HG02885 (cell line): ENCODE measurements around the gene CDH15.
"Not testable (repeated sequence)": the region's sequence is repeated elsewhere in the genome, so short reads cannot be mapped to it uniquely, and the experiment has no call there.

Source experiments
- ATAC-seq: cut with Tn5 transposase; IDR thresholded peaks from one replicate; pipeline ENCODE4 v1.9.1; 2021; ENCODE audit warnings: mild to moderate bottlenecking; ENCODE audit not compliant: unreplicated experiment, poor library complexity

The CDH15 gene

GRCh38 chr16:89185887-89186592 lies 14.5 kb downstream of the CDH15 start:
- ATAC-seq, result not testable (repeated sequence)

GRCh38 chr16:89186593-89187031 lies 15.1 kb downstream of the CDH15 start:
- ATAC-seq, result not testable (repeated sequence)

DNA sequence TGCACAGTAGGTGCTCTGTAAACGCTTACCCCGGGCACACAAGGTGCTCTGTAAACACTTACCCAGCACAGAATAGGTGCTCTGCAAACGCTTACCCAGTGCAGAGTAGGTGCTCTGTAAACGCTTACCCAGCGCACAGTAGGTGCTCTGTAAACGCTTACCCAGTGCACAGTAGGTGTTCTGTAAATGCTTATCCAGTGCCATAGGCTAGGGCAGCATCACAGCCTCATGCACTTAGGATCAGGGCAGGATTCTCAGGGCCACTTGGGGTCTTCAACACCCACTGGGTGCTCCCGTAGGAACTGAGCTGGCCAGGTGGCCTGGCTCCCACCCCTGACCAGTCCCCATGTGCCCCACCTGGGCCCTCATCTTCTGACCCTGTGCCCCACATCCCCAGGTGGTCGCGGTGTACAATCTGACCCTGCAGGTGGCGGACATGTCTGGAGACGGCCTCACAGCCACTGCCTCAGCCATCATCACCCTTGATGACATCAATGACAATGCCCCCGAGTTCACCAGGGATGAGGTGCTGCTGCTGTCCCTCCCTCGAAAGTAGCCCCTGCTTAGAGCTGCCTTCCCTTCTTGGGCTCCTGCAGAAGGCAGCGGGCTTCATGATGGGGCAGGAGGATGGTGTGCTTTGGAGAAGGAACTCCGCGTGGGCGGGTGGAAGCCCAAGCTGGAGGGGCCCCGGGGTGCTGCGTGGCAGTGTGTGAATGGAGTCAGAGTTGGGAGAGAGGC lies 15.7 kb downstream of the CDH15 start:
- ATAC-seq, result no peak

DNA sequence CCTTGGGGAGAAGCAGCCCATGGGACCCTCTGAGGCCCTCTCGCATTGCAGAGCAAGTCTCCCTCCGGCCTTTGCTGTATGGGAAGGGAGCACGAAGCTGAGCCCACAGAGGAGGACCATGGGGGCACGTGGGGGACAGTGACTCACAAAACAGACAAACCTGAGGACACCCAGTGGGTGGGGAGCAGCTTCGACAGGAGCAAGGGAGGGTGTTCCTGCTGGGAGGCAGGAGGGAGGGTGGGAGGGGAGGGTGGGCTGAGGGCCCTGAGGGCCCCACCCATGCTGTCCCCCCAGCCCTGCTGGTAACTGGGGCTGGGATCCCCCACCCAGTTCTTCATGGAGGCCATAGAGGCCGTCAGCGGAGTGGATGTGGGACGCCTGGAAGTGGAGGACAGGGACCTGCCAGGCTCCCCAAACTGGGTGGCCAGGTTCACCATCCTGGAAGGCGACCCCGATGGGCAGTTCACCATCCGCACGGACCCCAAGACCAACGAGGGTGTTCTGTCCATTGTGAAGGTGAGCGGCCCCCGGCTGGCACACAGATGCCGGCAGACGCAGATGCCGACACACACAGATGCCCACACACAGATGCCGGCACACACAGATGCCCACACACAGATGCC lies 16.3 kb downstream of the CDH15 start:
- no peak for ATAC-seq

DNA sequence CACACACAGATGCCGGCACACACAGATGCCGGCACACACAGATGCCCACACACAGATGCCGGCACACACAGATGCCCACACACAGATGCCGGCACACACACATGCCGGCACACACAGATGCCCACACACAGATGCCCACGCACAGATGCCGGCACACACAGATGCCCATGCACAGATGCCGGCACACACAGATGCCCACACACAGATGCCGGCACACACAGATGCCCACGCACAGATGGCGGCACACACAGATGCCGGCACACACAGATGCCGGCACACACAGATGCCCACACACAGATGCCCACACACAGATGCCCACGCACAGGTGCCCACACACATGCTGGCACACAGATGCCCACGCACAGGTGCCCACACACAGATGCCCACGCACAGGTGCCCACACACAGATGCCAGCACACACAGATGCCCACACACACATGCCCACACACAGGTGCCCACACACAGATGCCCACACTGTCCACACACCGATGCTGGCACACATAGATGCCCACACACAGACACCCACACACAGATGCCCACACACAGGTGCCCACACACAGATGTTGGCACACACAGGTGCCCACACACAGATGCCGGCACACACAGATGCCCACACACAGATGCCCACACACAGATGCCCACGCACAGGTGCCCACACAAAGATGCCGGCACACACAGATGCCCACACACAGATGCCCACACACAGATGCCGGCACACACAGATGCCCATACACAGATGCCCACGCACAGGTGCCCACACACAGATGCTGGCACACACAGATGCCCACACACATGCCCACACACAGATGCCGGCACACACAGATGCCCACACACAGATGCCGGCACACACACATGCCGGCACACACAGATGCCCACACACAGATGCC lies 17.2 kb downstream of the CDH15 start:
- not testable (repeated sequence) for ATAC-seq

- ATAC-seq, result no peak
These were observed 17.9 kb downstream of the CDH15 start for GRCh38 chr16:89189358-89190025.

DNA sequence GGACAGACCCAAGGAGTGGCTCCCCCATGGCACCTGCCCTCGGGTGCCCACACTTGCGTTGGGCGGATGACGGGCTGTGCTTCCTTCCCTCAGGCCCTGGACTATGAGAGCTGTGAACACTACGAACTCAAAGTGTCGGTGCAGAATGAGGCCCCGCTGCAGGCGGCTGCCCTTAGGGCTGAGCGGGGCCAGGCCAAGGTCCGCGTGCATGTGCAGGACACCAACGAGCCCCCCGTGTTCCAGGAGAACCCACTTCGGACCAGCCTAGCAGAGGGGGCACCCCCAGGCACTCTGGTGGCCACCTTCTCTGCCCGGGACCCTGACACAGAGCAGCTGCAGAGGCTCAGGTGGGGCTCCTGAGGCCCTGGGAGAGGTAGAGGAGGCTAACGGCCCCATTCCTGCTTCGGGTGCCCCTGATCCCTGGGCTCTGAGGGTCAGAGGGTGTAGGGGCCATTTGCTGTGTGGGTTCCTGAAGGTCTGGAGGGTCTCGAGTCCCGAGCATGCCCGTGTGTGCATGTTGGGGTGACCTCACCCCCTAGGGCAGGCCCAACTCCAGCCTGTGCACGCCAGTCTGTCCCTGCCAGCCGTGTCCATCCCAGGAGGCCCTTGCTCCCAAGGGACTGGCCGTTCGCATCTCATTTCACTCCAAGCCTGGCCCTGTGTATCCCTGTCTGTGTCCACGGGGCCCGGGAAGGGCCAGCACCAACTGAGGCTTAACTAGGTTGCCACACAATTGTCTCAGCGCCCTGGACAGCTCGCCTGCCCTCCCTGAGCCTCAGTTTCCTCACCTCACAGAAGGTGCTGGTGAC lies 18.8 kb downstream of the CDH15 start:
- no peak for ATAC-seq

- ATAC-seq, result no peak
These were observed 19.7 kb downstream of the CDH15 start for GRCh38 chr16:89191033-89191900.

DNA sequence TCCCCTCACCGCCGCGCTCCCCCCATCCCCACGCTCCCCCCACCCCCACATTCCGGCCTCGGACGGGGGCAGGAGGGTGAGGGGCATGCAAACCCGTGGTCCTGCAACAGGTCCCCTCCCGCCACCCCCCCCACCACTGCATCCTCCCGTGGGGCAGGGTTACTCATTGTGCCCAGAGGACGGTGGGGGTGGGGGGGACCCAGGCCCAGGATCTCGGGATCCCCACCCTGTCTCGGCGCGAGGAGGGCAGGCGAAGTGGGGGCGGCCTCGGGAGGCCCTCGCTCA lies 20.3 kb downstream of the CDH15 start:
- no peak for ATAC-seq

- peak; percentile 38 for ATAC-seq
These were observed 20.8 kb downstream of the CDH15 start for GRCh38 chr16:89192186-89192955.

- ATAC-seq, result no peak
These were observed 21.5 kb downstream of the CDH15 start for GRCh38 chr16:89192956-89193575.

GRCh38 chr16:89193576-89194293 lies 22.2 kb downstream of the CDH15 start:
- ATAC-seq, result no peak

DNA sequence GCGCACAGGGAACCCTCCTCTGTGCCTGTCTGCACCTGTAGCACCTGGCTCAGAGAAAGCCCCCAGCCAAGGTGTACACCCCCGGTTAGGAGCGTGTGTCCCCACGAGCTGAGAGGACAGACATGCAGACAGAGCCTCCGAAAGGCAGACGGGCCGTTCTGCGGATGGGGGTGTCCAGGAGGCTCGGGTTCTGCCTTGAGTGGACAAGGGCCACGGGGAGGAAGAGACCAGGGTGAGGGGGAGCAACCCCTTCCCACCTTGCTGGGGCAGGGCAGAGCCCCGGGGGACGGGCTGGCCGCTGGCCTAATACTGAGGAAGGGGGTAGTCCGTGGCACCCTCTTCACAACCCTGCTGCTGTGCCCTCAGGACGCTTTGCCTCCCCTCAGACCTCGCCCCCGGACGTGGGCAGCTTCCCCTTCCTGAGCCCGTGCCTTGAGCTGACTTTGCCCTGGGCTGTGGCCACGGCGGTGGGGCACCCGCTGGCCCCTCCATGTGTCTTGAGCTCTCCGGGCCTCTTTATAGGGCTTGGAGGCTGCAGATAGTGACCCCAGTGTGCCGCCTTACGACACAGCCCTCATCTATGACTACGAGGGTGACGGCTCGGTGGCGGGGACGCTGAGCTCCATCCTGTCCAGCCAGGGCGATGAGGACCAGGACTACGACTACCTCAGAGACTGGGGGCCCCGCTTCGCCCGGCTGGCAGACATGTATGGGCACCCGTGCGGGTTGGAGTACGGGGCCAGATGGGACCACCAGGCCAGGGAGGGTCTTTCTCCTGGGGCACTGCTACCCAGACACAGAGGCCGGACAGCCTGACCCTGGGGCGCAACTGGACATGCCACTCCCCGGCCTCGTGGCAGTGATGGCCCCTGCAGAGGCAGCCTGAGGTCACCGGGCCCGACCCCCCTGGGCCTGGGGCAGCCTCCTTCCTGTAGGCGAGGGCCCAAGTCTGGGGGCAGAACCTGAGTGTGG lies 23.1 kb downstream of the CDH15 start:
- ATAC-seq, result no peak

DNA sequence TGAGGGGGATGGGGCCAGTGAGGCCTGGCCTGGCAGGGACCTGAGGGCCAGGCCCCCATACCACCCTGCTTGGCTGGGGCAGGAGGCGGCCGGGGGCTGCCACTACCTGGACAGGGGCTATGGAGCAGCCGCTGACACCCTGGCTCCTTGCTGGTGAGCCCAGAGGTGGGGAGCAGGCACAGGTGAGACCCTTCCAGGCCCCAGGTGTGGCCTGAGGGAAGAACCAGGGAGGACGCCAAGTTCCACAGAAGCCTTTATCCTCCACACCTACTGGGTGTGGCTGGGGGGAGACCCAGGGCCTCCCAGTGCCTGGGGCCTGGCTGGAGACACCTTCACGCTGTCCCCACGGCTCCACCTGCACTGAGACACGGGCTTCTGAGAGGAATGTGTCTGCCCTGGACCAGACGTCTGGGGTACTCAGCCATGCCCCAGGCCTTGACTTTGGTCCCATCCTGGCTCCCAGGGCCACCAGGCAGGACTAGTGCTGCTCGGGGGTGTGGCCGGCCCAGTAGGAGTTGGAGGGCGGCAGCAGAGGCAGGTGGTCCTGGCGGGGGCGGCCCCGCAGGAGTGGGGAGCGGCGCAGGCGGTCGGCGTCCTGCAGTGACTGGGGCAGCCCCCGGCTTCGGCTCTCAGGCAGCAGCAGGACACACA lies 24.1 kb downstream of the CDH15 start:
- no peak for ATAC-seq

DNA sequence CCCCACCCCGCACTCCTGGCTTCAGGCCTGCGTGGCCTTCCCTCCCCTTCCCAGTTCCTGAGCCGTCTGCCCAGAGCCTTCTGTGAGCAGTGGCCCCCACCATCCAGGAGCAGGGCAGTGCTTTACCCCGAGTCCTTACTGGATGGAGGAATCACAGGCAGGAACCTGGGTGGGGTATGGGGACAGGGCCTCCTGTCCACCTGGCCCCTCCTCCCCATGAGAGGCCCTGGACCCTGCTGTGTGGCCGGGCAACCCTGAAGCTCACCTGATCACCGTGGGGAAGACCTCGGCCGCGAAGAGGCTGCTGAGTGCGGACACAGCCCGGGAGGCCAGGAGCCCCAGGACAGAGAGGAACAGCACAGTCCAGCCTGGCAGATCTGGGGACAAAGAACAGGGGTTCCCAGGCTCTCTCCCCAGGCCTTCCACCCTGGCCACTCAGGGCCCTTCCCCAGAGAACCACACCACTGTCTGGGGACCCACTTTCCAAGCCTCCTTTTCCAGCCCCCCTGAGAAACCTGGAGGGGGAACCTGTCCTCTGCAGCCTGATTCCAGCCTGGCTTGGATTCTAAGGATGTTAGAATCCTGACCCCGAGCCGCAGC lies 25.6 kb downstream of the CDH15 start:
- ATAC-seq, result no peak
